GM19438 (cell line): ENCODE data around the gene PIGH.
"Not testable (repeated sequence)": the region's sequence is repeated elsewhere in the genome, so short reads cannot be mapped to it uniquely, and the experiment has no call there.

ENCODE experiments used
- ATAC-seq: cut with Tn5 transposase; IDR thresholded peaks from one replicate; pipeline ENCODE4 v1.9.1; 2021; ENCODE audit warnings: low read depth; ENCODE audit not compliant: unreplicated experiment

The PIGH gene

DNA sequence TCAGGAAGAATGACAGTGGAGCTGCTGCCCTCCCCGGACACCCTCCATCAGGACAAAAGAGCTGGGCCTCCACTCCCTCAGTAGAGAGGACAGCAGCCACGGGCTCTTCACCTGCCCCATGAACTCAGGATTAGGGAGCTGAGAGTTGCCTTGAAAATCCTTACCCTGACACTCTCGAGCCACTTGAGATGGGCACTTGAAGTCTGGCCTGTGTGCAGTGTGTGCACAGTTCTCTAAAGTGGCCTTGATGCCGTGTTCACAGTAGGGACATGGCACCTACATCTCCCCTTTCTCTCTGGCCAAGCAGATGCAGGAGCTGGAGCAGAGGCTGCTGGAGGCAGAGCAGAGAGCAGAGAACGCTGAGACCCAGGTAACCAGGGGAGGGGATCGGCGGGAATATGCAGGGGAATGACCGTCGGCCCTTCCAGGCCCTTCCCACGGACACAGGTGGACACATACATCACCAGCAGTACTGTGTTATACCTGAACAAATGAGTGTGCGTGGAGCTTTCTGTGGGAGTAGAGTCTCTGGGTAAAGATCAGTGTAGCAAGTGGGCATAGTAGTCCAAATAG is 44.5 kb downstream of the PIGH start:
- no peak for ATAC-seq

DNA sequence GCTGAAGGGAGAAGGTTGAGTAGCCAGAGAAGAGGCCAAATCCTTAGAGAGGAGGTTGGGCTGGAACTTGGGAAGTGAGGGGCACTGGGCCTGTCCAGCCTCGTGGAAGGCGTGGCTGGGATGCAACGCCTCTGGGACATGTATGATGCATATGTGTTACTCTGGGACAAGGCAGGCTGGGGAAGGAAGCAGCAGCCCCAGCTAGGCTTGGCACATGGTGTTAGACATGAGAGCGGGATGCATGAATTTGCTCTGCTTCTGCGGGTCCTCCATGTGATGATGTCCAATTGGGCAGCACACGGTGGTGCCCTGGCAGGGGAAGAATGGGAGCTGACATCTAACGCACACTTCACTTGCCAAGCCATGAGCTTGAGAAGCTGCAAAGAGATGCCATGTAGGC is 45.7 kb downstream of the PIGH start:
- no peak for ATAC-seq

DNA sequence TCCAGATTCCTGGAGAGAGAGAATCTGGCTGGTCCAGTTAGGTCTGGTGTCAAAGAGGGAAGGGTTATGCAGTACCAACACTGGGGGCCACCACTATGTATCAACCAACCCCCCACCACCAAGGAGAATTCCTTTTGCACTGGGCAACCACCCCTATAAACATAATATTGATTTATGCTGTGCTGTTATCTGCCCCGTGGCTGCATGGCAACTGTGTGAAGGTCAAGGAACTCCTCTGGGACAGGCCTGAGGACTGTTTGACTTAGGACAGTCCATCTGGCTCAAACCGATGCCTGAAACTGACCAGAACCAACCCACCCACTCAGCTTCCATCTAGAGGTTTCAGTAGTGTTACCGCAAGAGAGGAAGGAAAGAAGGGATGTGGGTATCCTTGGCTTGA is 46.5 kb downstream of the PIGH start:
- no peak for ATAC-seq

- ATAC-seq = no peak
Observed at GRCh38 chr14:67551940-67552339, 48.1 kb downstream of the PIGH start.

DNA sequence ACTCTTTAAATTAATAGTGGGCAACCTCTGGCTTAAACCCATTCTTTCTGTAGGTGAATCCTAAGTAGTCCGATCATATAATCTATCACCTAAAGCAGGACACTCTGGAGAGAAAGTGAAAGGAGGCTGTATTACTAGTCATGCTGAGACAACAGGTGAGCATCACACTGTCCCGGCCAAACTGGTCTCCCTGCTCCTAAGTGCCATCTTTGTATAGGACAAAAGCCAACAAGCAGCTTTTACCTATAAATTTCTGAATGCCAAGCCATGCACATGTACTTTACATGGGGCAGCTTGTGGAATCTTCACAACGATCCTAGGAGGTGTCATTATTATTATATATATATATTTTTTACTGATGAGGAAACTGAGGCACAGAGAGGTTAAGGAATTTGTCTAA is 48.9 kb downstream of the PIGH start:
- no peak for ATAC-seq

DNA sequence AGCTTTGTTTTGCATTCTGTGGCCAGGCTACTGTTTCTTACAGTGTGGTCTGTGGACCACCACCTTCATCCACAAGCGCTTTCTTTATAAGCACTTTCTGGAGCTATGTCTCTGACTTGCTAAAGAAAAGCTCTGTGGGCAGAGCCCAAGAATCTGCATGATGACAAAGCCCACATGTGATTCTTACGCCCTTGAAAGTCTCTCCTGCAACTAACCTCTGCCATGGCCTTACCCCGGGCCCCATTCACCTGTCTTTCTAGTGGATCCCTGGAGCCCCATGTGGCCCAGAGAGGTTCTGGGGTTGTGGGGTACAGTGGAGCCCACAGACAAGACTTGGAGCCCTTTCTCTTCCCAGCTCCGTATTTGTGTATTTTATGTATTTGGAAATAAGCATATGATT is 50.3 kb downstream of the PIGH start:
- ATAC-seq = no peak

DNA sequence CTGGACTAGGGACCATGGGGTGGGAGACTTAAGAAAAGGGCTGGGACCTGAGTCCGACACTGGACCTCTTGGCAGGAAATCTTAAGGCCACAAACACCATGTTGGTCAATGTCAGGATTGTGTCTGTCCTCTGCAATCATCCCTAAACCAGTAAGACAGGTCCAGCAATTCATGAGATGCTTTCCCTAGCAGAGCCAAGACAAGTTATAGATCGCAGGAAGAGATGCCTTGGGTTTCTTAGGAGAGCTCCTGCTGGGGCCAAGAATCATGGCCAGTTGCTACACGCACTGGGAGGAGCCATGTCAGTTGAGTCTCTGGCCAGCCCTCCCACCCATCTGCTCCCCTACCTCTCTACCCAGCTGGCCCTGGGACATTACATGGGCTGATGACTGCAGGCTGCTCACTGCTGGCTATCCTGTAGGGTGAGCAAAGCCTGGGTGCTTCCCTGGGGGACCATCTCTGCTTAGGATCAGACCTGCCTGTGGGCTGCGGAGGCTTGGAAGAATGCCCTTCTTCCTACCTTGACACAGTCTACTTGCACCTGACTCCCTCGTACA is 52.8 kb downstream of the PIGH start:
- no peak for ATAC-seq

DNA sequence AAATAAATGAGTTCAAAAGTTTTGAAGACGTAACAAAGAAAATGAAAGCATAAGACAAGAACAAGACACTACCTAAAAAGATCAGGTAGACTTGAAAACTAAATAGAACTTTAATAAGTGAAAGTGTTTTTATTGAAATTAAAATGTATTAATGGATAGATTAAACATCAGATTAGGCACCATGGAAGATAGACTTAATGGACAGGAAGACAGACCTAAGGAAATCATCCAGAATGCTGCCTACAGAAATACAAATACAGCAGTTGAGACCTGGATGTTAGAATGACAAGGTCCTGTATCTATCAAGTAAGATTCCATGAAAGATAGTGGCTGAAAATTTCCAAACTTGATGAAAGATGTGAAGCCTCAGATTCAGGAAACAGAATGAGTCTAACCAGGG is 55.5 kb downstream of the PIGH start:
- ATAC-seq = no peak

- not testable (repeated sequence) for ATAC-seq
Observed at GRCh38 chr14:67542620-67543019, 57.4 kb downstream of the PIGH start.

DNA sequence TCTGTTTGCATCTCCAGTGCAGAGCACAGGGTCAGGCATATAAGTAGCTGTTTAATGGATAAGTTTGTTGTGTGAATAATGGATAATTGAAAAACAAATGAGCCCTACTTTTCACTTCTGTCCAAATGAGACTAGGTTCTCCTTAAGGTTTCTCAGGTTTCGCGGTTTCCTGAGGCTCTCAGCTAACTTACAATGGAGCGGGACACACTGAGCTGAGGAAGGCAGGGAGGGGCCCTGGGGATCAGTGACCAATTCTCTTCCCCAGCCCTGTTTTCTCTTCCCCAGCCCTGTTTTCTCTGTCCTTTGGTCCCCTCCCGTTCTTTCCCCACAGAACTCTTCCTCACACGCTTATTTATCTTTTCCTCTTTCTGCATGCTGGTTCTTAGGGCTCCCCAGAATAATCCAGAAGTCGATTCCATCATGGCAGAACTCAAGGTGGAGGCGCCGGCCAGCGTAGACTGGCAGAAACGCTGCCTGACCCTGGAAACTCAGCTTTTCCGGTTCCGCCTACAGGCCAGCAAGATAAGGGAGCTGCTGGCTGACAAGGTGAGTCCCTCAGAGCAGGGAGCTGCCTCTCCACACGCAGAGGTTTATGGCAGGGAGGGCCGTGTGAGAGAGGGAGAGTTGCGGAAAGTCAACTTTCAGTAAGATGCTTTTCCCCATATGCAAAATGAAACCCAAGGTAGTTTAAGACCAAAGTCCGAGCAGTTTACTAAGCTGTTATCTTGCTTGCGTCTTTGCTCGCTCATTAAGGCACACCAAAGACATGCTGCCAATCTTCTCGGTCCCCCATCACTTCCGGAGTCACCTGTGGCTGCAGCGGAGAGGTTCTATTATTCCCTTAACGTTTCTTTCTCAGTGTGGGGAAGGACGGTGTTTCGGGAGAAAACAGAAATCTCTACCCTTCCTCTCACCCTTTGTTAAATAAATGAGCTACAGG is 58.4 kb downstream of the PIGH start:
- peak; percentile 86 for ATAC-seq
